Esophagus squamous epithelium (tissue), 5 donors: ENCODE measurements around the gene PRTG. TPM values are rescaled to one million over a fixed set of nuclear protein-coding genes. Genes with fewer than 3 reads are reported as not detected.
"Not testable (repeated sequence)": the region's sequence is repeated elsewhere in the genome, so short reads cannot be mapped to it uniquely, and the experiment has no call there.

Experiments used
- DNase-seq: peaks from one replicate; lab custom pipeline; 2025; lab: John Stamatoyannopoulos, UW
- H3K27ac ChIP-seq, 4 donors: fragments of 200-600 bp; sonication (generic); one replicate each; pipeline ENCODE4 v1.5.1; 2016 to 2019; ENCODE audit warnings: mild to moderate bottlenecking in 1 of 4
- H3K27me3 ChIP-seq, 4 donors: fragments of 200-600 bp; sonication (generic); 1 replicate in 3 of 4; 2 replicates in 1 of 4; pipeline versions ENCODE4 v1.5.1 to v1.6.0; 2017 to 2021; ENCODE audit warnings: antibody characterized with exemption in 1 of 4
- H3K36me3 ChIP-seq, 3 donors: fragments of 200-600 bp; sonication (generic); one replicate each; pipeline ENCODE4 v1.5.1; 2016 to 2019
- H3K4me1 ChIP-seq, 3 donors: fragments of 200-600 bp; sonication (generic); one replicate each; pipeline ENCODE4 v1.5.1; 2017 to 2019
- H3K4me3 ChIP-seq, 4 donors: fragments of 200-600 bp; sonication (generic); 1 replicate in 3 of 4; 2 replicates in 1 of 4; pipeline ENCODE4 v1.5.1; 2016 to 2019; ENCODE audit warnings: mild to moderate bottlenecking in 2 of 4, moderate library complexity in 1 of 4
- H3K9me3 ChIP-seq, 3 donors: fragments of 200-600 bp; sonication (generic); one replicate each; pipeline ENCODE4 v1.5.1; 2016 to 2019
- CTCF ChIP-seq, 6 experiments: fragments of 450-650 bp in 4 of 6; fragments of 200-600 bp in 2 of 6; sonication (generic) in 2 of 6; IDR thresholded peaks; one replicate each; pipeline ENCODE4 v1.5.1; 2016 to 2019; ENCODE audit warnings: antibody characterized with exemption in 6 of 6, mild to moderate bottlenecking in 4 of 6, moderate library complexity in 4 of 6
- POLR2A ChIP-seq, 4 donors: fragments of 450-650 bp; IDR thresholded peaks; one replicate each; pipeline ENCODE4 v1.6.1; 2017; ENCODE audit warnings: antibody characterized with exemption in 4 of 4, mild to moderate bottlenecking in 4 of 4, moderate library complexity in 3 of 4
- WGBS, 2 donors: methylation state at CpG; one replicate each; pipeline ENCODE4 v1.1.5; 2018; 5-methylcytosine and 5-hydroxymethylcytosine counted together
- intact Hi-C: fragments of 100-400 bp; cut with DNase I; formaldehyde crosslinking; loops from one replicate; pipeline ENCODE4 v1.15.0; 2022
- total RNA-seq, 4 donors: library from RNA; depleted of rRNA; stranded (reverse); fragments of >200 nt; gene quantifications; one replicate each; pipeline ENCODE4 v1.1.0, GENCODE V29; 2016
- donor health status: DM: yes; HTN: yes; CAD: no.

Gene PRTG
- total RNA-seq, 4 donors from 2014 or later: 0.04 to 1.3 (median 0.15) TPM

- H3K4me3 ChIP-seq: no peak overlapping the region
- H3K27ac ChIP-seq: no peak overlapping the region
- no peaks in the 10 kb centered on the region for H3K9me3 ChIP-seq
- H3K4me1 ChIP-seq: no peaks in the 10 kb centered on the region
- no peaks in the 10 kb centered on the region for H3K36me3 ChIP-seq
- intact Hi-C loops: no loop called here
- no peak for TF ChIP-seq CTCF (IDR thresholded peaks at IDR 0.05)
- no peak for TF ChIP-seq POLR2A (IDR thresholded peaks at IDR 0.05)
- DNase-seq: no peak
- 97 to 100% methylated on average over 6 of the region's 6 CpGs for WGBS, 2 donors
- H3K27me3 ChIP-seq: no peaks in the 10 kb centered on the region
These were observed 21.4 kb upstream of the PRTG start for GRCh38 chr15:55764398-55764797.

- H3K27ac ChIP-seq: no peak overlapping the region
- H3K27me3 ChIP-seq: no peaks in the 10 kb centered on the region
- no peak for DNase-seq
- no peaks in the 10 kb centered on the region for H3K9me3 ChIP-seq
- TF ChIP-seq POLR2A (IDR thresholded peaks at IDR 0.05) (no peak), CTCF (IDR thresholded peaks at IDR 0.05) (no peak)
- H3K4me3 ChIP-seq: no peak overlapping the region
- 72 to 90% methylated on average over 7 to 8 of the region's 13 CpGs for WGBS, 2 donors
- no peaks in the 10 kb centered on the region for H3K4me1 ChIP-seq
- no peaks in the 10 kb centered on the region for H3K36me3 ChIP-seq
- intact Hi-C loops: no loop called here
These were observed 15.6 kb upstream of the PRTG start for GRCh38 chr15:55758580-55758986.

GRCh38 chr15:55753433-55753832 is 10.5 kb upstream of the PRTG start:
- H3K9me3 ChIP-seq, H3K4me1 ChIP-seq, intact Hi-C loops, H3K27ac ChIP-seq, H3K27me3 ChIP-seq, H3K4me3 ChIP-seq, DNase-seq, H3K36me3 ChIP-seq: not testable (repeated sequence)
- WGBS, 2 donors: 82 to 86% methylated on average over 5 of the region's 5 CpGs

- H3K27ac ChIP-seq: no peak overlapping the region
- no peak for DNase-seq
- no peaks in the 10 kb centered on the region for H3K27me3 ChIP-seq
- WGBS, 2 donors: 83 to 93% methylated on average over 2 of the region's 2 CpGs
- TF ChIP-seq CTCF (IDR thresholded peaks at IDR 0.05) (no peak), POLR2A (IDR thresholded peaks at IDR 0.05) (no peak)
- intact Hi-C loops: no loop called here
- H3K4me3 ChIP-seq: no peak overlapping the region
- no peaks in the 10 kb centered on the region for H3K4me1 ChIP-seq
- H3K9me3 ChIP-seq: no peaks in the 10 kb centered on the region
- H3K36me3 ChIP-seq: no peaks in the 10 kb centered on the region
These were observed 7.8 kb upstream of the PRTG start for GRCh38 chr15:55750706-55751105.

GRCh38 chr15:55743729-55744655 is 1.0 kb upstream of the PRTG start:
- Histone ChIP-seq H3K27ac (peak overlapping the region in 2 of 4 donors; percentile 8 to 78), H3K4me3 (peak overlapping the region; percentile 35 to 84 (median 50)), H3K27me3 (peaks cover 0 to 63% (median 7%) of the 10 kb centered on the region in 4 donors), H3K9me3 (no peaks in the 10 kb centered on the region), H3K36me3 (no peaks in the 10 kb centered on the region), H3K4me1 (peaks cover 12 to 29% (median 19%) of the 10 kb centered on the region in 3 donors)
- intact Hi-C loops: no loop called here
- no peak for TF ChIP-seq CTCF (IDR thresholded peaks at IDR 0.05)
- no peak for TF ChIP-seq POLR2A (IDR thresholded peaks at IDR 0.05)
- WGBS, 2 donors: 48 to 52% methylated on average over 18 to 21 of the region's 21 CpGs
- no peak for DNase-seq
